K562 (cell line): Measurements from ENCODE around the gene INHBC. TPM values are rescaled to one million over a fixed set of nuclear protein-coding genes. Genes with fewer than 3 reads are reported as not detected.

Experiments
- ATAC-seq: fragments of 200-7000 bp; cut with Tn5 transposase; 3 replicates; pipeline ENCODE4 v1.9.1; 2020; ENCODE audit warnings: moderate library complexity
- BruUV-seq: library from RNA; stranded (reverse); fragments of 400-500 nt; replicated peaks from 2 replicates; lab custom pipeline; 2021; lab: Mats Ljungman, UMichigan
- CTCF ChIA-PET: fragments of 300-600 bp; formaldehyde crosslinking; extraction: SDS; loops from one replicate; lab custom pipeline; 2021; ENCODE audit warnings: low intra/inter-chr PET ratio; lab: Yijun Ruan, JAX
- POLR2A ChIA-PET: fragments of 300-600, 350-650 bp; sonication (Branson Sonifier 250); formaldehyde crosslinking; extraction: SDS; loops from one replicate; lab custom pipeline; 2021; ENCODE audit warnings: antibody characterized with exemption, inconsistent platforms; lab: Yijun Ruan, JAX
- DNase-seq, 4 experiments: peaks; one replicate each; pipeline versions ENCODE4 v3.0.0 to v3.0.0-alpha.2; 2011 to 2018; ENCODE audit warnings: low spot score in 3 of 4, mixed read lengths in 3 of 4; ENCODE audit errors: extremely low read depth in 1 of 4
- FAIRE-seq: peaks from 2 replicates; lab custom pipeline; 2011; peaks lifted over from hg19 to GRCh38; lab: Jason Lieb, UNC
- H2AFZ ChIP-seq: 2 replicates; pipeline ENCODE4 v1.6.0; 2011; ENCODE audit warnings: low read depth, low read length, control low read depth, inconsistent platforms
- H3K27ac ChIP-seq: fragments of 200-600 bp; 3 replicates; pipeline ENCODE4 v1.8.0; 2011; ENCODE audit warnings: low read depth, mild to moderate bottlenecking, control low read depth, inconsistent platforms, low read length, moderate library complexity, mixed read lengths; ENCODE audit errors: extremely low read depth
- H3K27me3 ChIP-seq, 2 experiments: fragments of 300-600 bp in 1 of 2; 2 replicates in 1 of 2; 3 replicates in 1 of 2; pipeline versions ENCODE4 v1.6.0 to v1.8.0; 2011; ENCODE audit warnings: inconsistent platforms in 2 of 2, low read length in 2 of 2, mild to moderate bottlenecking in 1 of 2, mixed read lengths in 1 of 2, moderate library complexity in 1 of 2; ENCODE audit not compliant: control insufficient read depth in 2 of 2, insufficient read depth in 2 of 2
- H3K36me3 ChIP-seq: fragments of 300-600 bp; 3 replicates; pipeline ENCODE4 v1.8.0; 2011; ENCODE audit warnings: mild to moderate bottlenecking, low read length, inconsistent platforms; ENCODE audit not compliant: control insufficient read depth, insufficient read depth
- H3K4me1 ChIP-seq, 2 experiments: fragments of 200-600 bp in 1 of 2; replicated peaks in 1 of 2; 2 replicates in 1 of 2; 3 replicates in 1 of 2; pipeline versions ENCODE4 v1.5.1 to v1.8.0; 2011; ENCODE audit warnings: inconsistent platforms in 2 of 2, low read length in 2 of 2, mild to moderate bottlenecking in 1 of 2, mixed read lengths in 1 of 2, moderate library complexity in 1 of 2; ENCODE audit not compliant: control insufficient read depth in 2 of 2, insufficient read depth in 2 of 2
- H3K4me2 ChIP-seq: 2 replicates; pipeline ENCODE4 v1.6.1; 2011; ENCODE audit warnings: low read length, control low read depth, inconsistent platforms, mixed read lengths; ENCODE audit not compliant: insufficient read depth
- H3K4me3 ChIP-seq: fragments of 200-600 bp; sonication (generic), shearing (Covaris generic); 2 replicates; pipeline ENCODE4 v1.5.1; 2016; ENCODE audit warnings: control low read depth, inconsistent platforms
- H3K79me2 ChIP-seq: fragments of 200-600 bp; 3 replicates; pipeline ENCODE4 v1.8.0; 2011; ENCODE audit warnings: low read length, inconsistent platforms; ENCODE audit not compliant: control insufficient read depth, insufficient read depth
- H3K9ac ChIP-seq, 2 experiments: 2 replicates each; pipeline versions ENCODE4 v1.6.0 to v1.6.1; 2011; ENCODE audit warnings: low read depth in 2 of 2, low read length in 2 of 2, control low read depth in 1 of 2, inconsistent platforms in 1 of 2, mild to moderate bottlenecking in 1 of 2, mixed read lengths in 1 of 2; ENCODE audit not compliant: insufficient read depth in 1 of 2
- H3K9me1 ChIP-seq: one replicate; pipeline ENCODE4 v1.6.0; 2011; ENCODE audit warnings: inconsistent platforms, mild to moderate bottlenecking, low read length, moderate library complexity; ENCODE audit not compliant: control insufficient read depth, insufficient read depth
- H3K9me3 ChIP-seq: replicated peaks from 2 replicates; pipeline ENCODE4 v1.5.1; 2011; ENCODE audit warnings: low read depth, low read length, inconsistent platforms; ENCODE audit not compliant: control insufficient read depth, insufficient read depth
- H4K20me1 ChIP-seq: replicated peaks from 2 replicates; pipeline ENCODE4 v1.6.1; 2011; ENCODE audit warnings: low read length, inconsistent platforms, mixed read lengths; ENCODE audit not compliant: control insufficient read depth, insufficient read depth
- ELF4 ChIP-seq: fragments of 450-650 bp; formaldehyde crosslinking; IDR thresholded peaks from 2 replicates; pipeline ENCODE4 v1.4.0; 2022; ENCODE audit warnings: missing genetic modification characterization
- KDM5B ChIP-seq: fragments of 200-600 bp; sonication (generic); IDR thresholded peaks from 2 replicates; pipeline ENCODE4 v1.6.1; 2012; ENCODE audit warnings: low read depth, mild to moderate bottlenecking, moderate library complexity, low read length, control low read depth, inconsistent platforms; ENCODE audit not compliant: insufficient replicate concordance
- KLF16 ChIP-seq: IDR thresholded peaks from 2 replicates; pipeline ENCODE4 v1.6.1; 2016; ENCODE audit warnings: antibody characterized with exemption
- PML ChIP-seq: IDR thresholded peaks from 2 replicates; pipeline ENCODE4 v1.6.1; 2012; ENCODE audit warnings: low read length, inconsistent platforms
- RBM25 ChIP-seq: fragments of 200-400 bp; formaldehyde crosslinking; IDR thresholded peaks from 2 replicates; pipeline ENCODE4 v1.6.1; 2018; ENCODE audit warnings: low read length, low read depth, moderate library complexity; ENCODE audit not compliant: severe bottlenecking
- ZNF133 ChIP-seq: fragments of 250-450 bp; sonication (Bioruptor Pico); IDR thresholded peaks from 2 replicates; pipeline ENCODE4 v1.4.0; 2020; ENCODE audit warnings: mild to moderate bottlenecking
- ZNF696 ChIP-seq: fragments of 250-450 bp; sonication (Bioruptor Pico); conservative IDR thresholded peaks from 2 replicates; pipeline ENCODE4 v1.4.0; 2020; ENCODE audit warnings: mild to moderate bottlenecking, moderate library complexity
- WGBS: fragments of 100-300 bp; shearing (Covaris generic); methylation state at CpG from one replicate; pipeline ENCODE4 v1.1.6; 2016; ENCODE audit warnings: low coverage, mixed read lengths; ENCODE audit not compliant: insufficient coverage; ENCODE audit errors: missing lambda C conversion rate; 5-methylcytosine and 5-hydroxymethylcytosine counted together
- in situ Hi-C: fragments of 300-500 bp; cut with MboI; formaldehyde crosslinking; loops from 4 replicates; pipeline ENCODE4 v1.15.0; 2018; ENCODE audit warnings: inconsistent platforms, mixed read lengths
- intact Hi-C: fragments of 100-400 bp; cut with micrococcal nuclease; formaldehyde crosslinking; loops from 2 replicates; pipeline ENCODE4 v1.14.2; 2022
- polyA plus RNA-seq, 8 experiments: library from polyadenylated mRNA; depleted of rRNA in 4 of 8; stranded (reverse) in 5 of 8; unstranded in 3 of 8; fragments of >200 nt; fragmentation: Nextera tagmentation in 2 of 8; fragmentation: Illumina TruSeq in 1 of 8; extraction: Ambion mirVana in 2 of 8; extraction: Trizol in 1 of 8; gene quantifications; 2 replicates each; pipeline versions ENCODE4 v1.2.1 to v1.2.3, GENCODE V29; 2011 to 2014; ENCODE audit warnings: inconsistent platforms in 1 of 8, missing spikeins in 1 of 8
- total RNA-seq, 7 experiments: library from RNA; depleted of rRNA in 6 of 7; stranded (reverse); fragments of >200 nt in 6 of 7; fragmentation: Illumina TruSeq in 2 of 7; extraction: Trizol in 2 of 7; gene quantifications; 2 replicates each; pipeline versions ENCODE4 v1.2.1 to v1.2.3, GENCODE V29; 2011 to 2021; ENCODE audit warnings: low replicate concordance in 1 of 7
- TF ChIP-seq, protein P1 (sequence below): sonication (generic); formaldehyde crosslinking; IDR thresholded peaks from 2 replicates; pipeline ENCODE4 v1.8.1; 2023; ENCODE audit warnings: mild to moderate bottlenecking, missing genetic modification reagents
- TF ChIP-seq, protein P2 (sequence below): fragments of 200-400 bp; formaldehyde crosslinking; IDR thresholded peaks from 2 replicates; pipeline ENCODE4 v1.6.1; 2017; ENCODE audit warnings: mild to moderate bottlenecking, low read depth, low read length, moderate library complexity

The INHBC gene
- total and polyA plus RNA-seq, 9 of the 15 experiments (the other 6 are each of a cell fraction or from before 2014, with no cell fraction given) = 0.07 to 0.24 (median 0.15) TPM; not detected in 4

DNA sequence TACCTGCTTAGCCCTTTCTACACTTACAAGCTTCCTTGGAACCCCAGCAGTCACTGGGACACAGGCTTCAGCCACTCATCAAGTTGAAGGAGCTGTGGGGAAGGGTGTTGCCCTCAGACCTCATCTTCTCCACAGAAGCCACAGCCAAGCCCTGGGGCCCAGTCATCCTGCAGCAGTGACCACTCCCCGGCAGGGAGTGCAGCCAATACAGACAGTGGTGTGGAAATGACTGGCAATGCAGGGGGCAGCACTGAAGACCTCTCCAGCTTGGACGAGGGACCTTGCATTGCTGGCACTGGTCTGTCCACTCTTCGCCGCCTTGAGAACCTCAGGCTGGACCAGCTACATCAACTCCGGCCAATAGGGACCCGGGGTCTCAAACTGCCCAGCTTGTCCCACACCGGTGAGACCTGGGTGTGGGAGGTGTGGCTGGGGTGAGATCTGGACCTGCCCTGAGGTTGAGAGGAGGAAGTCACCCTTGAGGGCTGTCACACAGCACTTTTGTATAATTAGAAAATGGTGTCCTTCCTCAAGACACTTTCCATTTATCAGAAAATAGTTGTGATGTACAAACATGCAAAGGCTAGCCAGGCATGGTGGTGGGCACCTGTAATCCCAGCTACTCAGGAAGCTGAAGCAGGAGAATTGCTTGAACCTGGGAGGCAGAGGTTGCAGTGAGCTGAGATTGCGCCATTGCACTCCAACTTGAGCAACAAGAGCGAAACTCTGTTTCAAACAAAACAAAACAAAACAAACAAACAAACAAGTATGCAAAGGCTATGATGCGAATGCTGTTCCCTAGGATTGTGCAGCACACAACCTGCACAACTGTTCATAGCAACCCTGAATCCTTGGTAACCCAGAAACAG lies 34.9 kb downstream of the INHBC start (continued):
- TF ChIP-seq ZNF696 (CRISPR knock-in tag) = no peak

DNA sequence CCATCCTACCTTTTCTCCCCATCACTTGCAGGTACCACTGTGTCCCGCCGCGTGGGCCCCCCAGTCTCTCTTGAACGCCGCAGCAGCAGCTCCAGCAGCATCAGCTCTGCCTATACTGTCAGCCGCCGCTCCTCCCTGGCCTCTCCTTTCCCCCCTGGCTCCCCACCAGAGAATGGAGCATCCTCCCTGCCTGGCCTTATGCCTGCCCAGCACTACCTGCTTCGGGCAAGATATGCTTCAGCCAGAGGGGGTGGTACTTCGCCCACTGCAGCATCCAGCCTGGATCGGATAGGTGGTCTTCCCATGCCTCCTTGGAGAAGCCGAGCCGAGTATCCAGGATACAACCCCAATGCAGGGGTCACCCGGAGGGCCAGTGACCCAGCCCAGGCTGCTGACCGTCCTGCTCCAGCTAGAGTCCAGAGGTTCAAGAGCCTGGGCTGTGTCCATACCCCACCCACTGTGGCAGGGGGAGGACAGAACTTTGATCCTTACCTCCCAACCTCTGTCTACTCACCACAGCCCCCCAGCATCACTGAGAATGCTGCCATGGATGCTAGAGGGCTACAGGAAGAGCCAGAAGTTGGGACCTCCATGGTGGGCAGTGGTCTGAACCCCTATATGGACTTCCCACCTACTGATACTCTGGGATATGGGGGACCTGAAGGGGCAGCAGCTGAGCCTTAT lies 35.8 kb downstream of the INHBC start:
- ChIA-PET POLR2A (interaction anchor here (0.7 to 1.3 kb wide), 7 partner anchors 9 to 232 kb away, joined by 3 to 7 read pairs (median 5); partner anchors contain the start of genes ARHGAP9 and INHBE), CTCF (no interaction called here)
- no peak overlapping the region for H3K4me3 ChIP-seq
- no peak overlapping the region for H3K4me2 ChIP-seq
- ATAC-seq = no peak
- no peak overlapping the region for H2AFZ ChIP-seq
- BruUV-seq = no TSS peak
- no peak for FAIRE-seq
- no peaks in the 10 kb centered on the region for H4K20me1 ChIP-seq
- H3K9me3 ChIP-seq = no peaks in the 10 kb centered on the region
- DNase-seq = no peak
- TF ChIP-seq KDM5B (no peak), ELF4 (CRISPR knock-in tag) (no peak), ZNF133 (CRISPR knock-in tag) (no peak), KLF16 (no peak), PML (no peak), RBM25 (no peak)
- TF ChIP-seq, protein P1, sequence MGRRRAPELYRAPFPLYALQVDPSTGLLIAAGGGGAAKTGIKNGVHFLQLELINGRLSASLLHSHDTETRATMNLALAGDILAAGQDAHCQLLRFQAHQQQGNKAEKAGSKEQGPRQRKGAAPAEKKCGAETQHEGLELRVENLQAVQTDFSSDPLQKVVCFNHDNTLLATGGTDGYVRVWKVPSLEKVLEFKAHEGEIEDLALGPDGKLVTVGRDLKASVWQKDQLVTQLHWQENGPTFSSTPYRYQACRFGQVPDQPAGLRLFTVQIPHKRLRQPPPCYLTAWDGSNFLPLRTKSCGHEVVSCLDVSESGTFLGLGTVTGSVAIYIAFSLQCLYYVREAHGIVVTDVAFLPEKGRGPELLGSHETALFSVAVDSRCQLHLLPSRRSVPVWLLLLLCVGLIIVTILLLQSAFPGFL (CRISPR knock-in tag) = no peak
- TF ChIP-seq, protein P2, sequence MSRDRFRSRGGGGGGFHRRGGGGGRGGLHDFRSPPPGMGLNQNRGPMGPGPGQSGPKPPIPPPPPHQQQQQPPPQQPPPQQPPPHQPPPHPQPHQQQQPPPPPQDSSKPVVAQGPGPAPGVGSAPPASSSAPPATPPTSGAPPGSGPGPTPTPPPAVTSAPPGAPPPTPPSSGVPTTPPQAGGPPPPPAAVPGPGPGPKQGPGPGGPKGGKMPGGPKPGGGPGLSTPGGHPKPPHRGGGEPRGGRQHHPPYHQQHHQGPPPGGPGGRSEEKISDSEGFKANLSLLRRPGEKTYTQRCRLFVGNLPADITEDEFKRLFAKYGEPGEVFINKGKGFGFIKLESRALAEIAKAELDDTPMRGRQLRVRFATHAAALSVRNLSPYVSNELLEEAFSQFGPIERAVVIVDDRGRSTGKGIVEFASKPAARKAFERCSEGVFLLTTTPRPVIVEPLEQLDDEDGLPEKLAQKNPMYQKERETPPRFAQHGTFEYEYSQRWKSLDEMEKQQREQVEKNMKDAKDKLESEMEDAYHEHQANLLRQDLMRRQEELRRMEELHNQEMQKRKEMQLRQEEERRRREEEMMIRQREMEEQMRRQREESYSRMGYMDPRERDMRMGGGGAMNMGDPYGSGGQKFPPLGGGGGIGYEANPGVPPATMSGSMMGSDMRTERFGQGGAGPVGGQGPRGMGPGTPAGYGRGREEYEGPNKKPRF = no peak
- no peaks in the 10 kb centered on the region for H3K36me3 ChIP-seq
- H3K9ac ChIP-seq = peak overlapping the region in 1 of 2 experiments; percentile 60; a peak in 1 of 4 replicates
- in situ Hi-C loops (no loop called here), intact Hi-C loops (no loop called here)
- peaks cover 16 to 47% of the 10 kb centered on the region in 2 experiments; a peak in 4 of 5 replicates for H3K27me3 ChIP-seq
- 19% methylated on average over 12 of the region's 14 CpGs for WGBS
- H3K4me1 ChIP-seq = peaks cover 19 to 22% of the 10 kb centered on the region in 2 experiments
- H3K27ac ChIP-seq = no peak overlapping the region
- H3K9me1 ChIP-seq = no peaks in the 10 kb centered on the region
- no peaks in the 10 kb centered on the region for H3K79me2 ChIP-seq
